NCI-H2081 treated with DMSO at 0.1 percent for 48 hours (cell line): ENCODE measurements around the gene SEC11A.
"Not testable (repeated sequence)": the region's sequence is repeated elsewhere in the genome, so short reads cannot be mapped to it uniquely, and the experiment has no call there.

Source experiments
- DNase-seq: peaks from one replicate; lab custom pipeline; 2025; lab: John Stamatoyannopoulos, UW

Gene SEC11A

GRCh38 chr15:84641871-84642270 is 74.1 kb downstream of the SEC11A start:
- DNase-seq: not testable (repeated sequence)

- no peak for DNase-seq
These were observed 77.8 kb downstream of the SEC11A start for GRCh38 chr15:84638103-84638502.

- no peak for DNase-seq
These were observed 81.6 kb downstream of the SEC11A start for GRCh38 chr15:84634228-84634837.

GRCh38 chr15:84633311-84634227 is 82.4 kb downstream of the SEC11A start:
- no peak for DNase-seq

- DNase-seq: no peak
These were observed 84.2 kb downstream of the SEC11A start for GRCh38 chr15:84631706-84632272.

GRCh38 chr15:84629033-84629432 is 86.9 kb downstream of the SEC11A start:
- DNase-seq: no peak

GRCh38 chr15:84625123-84625522 is 90.8 kb downstream of the SEC11A start:
- no peak for DNase-seq

GRCh38 chr15:84624359-84624758 is 91.6 kb downstream of the SEC11A start:
- no peak for DNase-seq

- DNase-seq: no peak
These were observed 94.5 kb downstream of the SEC11A start for GRCh38 chr15:84621358-84621979.

- no peak for DNase-seq
These were observed 95.3 kb downstream of the SEC11A start for GRCh38 chr15:84620626-84621025.
